HepG2 (cell line): ENCODE measurements around the gene POP7. TPM values are rescaled to one million over a fixed set of nuclear protein-coding genes. Genes with fewer than 3 reads are reported as not detected.
A peak's percentile ranks its signal among the peaks of the same experiment; 100 is the strongest.

Experiments
- CENPX ChIP-seq: sonication (generic); formaldehyde crosslinking; IDR thresholded peaks from 2 replicates; pipeline ENCODE4 v1.9.0; 2021; ENCODE audit warnings: mild to moderate bottlenecking, missing genetic modification reagents, moderate library complexity
- FOSL1 ChIP-seq: sonication (generic); formaldehyde crosslinking; IDR thresholded peaks from 2 replicates; pipeline ENCODE4 v1.9.0; 2021; ENCODE audit warnings: missing genetic modification reagents, borderline replicate concordance
- FOXP1 ChIP-seq, 2 experiments: fragments of 450-650 bp in 1 of 2; IDR thresholded peaks; 2 replicates each; pipeline ENCODE4 v1.6.1; 2017 to 2018; ENCODE audit warnings: antibody characterized with exemption in 1 of 2
- JUNB ChIP-seq: sonication (generic); formaldehyde crosslinking; IDR thresholded peaks from 2 replicates; pipeline ENCODE4 v1.8.0; 2022; ENCODE audit warnings: missing genetic modification reagents, mild to moderate bottlenecking, borderline replicate concordance
- JUND ChIP-seq: sonication (generic); formaldehyde crosslinking; IDR thresholded peaks from 2 replicates; pipeline ENCODE4 v1.8.0; 2022; ENCODE audit warnings: mild to moderate bottlenecking, missing genetic modification reagents
- MED1 ChIP-seq: sonication (generic); formaldehyde crosslinking; IDR thresholded peaks from 2 replicates; pipeline ENCODE4 v1.4.0; 2020; ENCODE audit warnings: missing genetic modification reagents
- PAF1 ChIP-seq: IDR thresholded peaks from 2 replicates; pipeline ENCODE4 v1.6.1; 2016; ENCODE audit warnings: missing genetic modification reagents, missing compliant biosample characterization
- TBL1XR1 ChIP-seq: fragments of 150-350 bp; IDR thresholded peaks from 2 replicates; pipeline ENCODE4 v1.6.1; 2014; ENCODE audit warnings: borderline replicate concordance, low read length; ENCODE audit not compliant: partially characterized antibody
- TBX2 ChIP-seq: sonication (generic); formaldehyde crosslinking; IDR thresholded peaks from 2 replicates; pipeline ENCODE4 v1.5.0; 2020; ENCODE audit warnings: missing genetic modification reagents, mild to moderate bottlenecking, borderline replicate concordance
- TFDP1 ChIP-seq: IDR thresholded peaks from 2 replicates; pipeline ENCODE4 v1.6.1; 2016; ENCODE audit warnings: missing compliant biosample characterization, missing genetic modification reagents, borderline replicate concordance
- ZFP82 ChIP-seq: sonication (generic); formaldehyde crosslinking; IDR thresholded peaks from 2 replicates; pipeline ENCODE4 v1.5.1; 2020; ENCODE audit warnings: mild to moderate bottlenecking, missing genetic modification reagents, borderline replicate concordance
- ZNF740 ChIP-seq: sonication (generic); formaldehyde crosslinking; IDR thresholded peaks from 2 replicates; pipeline ENCODE4 v1.4.0; 2020; ENCODE audit warnings: missing genetic modification reagents
- ZNF883 ChIP-seq: sonication (generic); formaldehyde crosslinking; IDR thresholded peaks from 2 replicates; pipeline ENCODE4 v1.5.1; 2020; ENCODE audit warnings: mild to moderate bottlenecking, missing genetic modification reagents; ENCODE audit errors: not compliant biosample characterization
- ZSCAN12 ChIP-seq: sonication (generic); formaldehyde crosslinking; IDR thresholded peaks from 2 replicates; pipeline ENCODE4 v1.9.0; 2021; ENCODE audit warnings: mild to moderate bottlenecking, missing genetic modification reagents
- polyA plus RNA-seq, 8 experiments: library from polyadenylated mRNA; depleted of rRNA in 3 of 8; stranded (reverse) in 7 of 8; unstranded in 1 of 8; fragments of >200 nt; fragmentation: Illumina TruSeq in 4 of 8; extraction: Trizol in 4 of 8; gene quantifications; 2 replicates each; pipeline versions ENCODE4 v1.2.1 to v1.2.3, GENCODE V29; 2011 to 2016; ENCODE audit warnings: low read depth in 4 of 8, missing spikeins in 1 of 8, mixed read lengths in 1 of 8; ENCODE audit not compliant: insufficient read depth in 1 of 8
- total RNA-seq, 5 experiments: library from RNA; depleted of rRNA; stranded (reverse); fragments of >200 nt; fragmentation: Illumina TruSeq; extraction: Trizol; gene quantifications; 2 replicates each; pipeline ENCODE4 v1.2.3, GENCODE V29; 2016; ENCODE audit warnings: low read depth in 1 of 5
- TF ChIP-seq, protein P1 (sequence below): sonication (generic); formaldehyde crosslinking; IDR thresholded peaks from 2 replicates; pipeline ENCODE4 v1.4.0; 2020; ENCODE audit warnings: mild to moderate bottlenecking, low read depth, missing genetic modification reagents
- TF ChIP-seq, protein P2 (sequence below): conservative IDR thresholded peaks from 2 replicates; pipeline ENCODE4 v1.6.1; 2018; ENCODE audit warnings: missing genetic modification reagents
- TF ChIP-seq, protein P3 (sequence below): sonication (generic); formaldehyde crosslinking; IDR thresholded peaks from 2 replicates; pipeline ENCODE4 v1.4.0; 2020; ENCODE audit warnings: missing genetic modification reagents, borderline replicate concordance
- TF ChIP-seq, protein P4 (sequence below): sonication (generic); formaldehyde crosslinking; IDR thresholded peaks from 2 replicates; pipeline ENCODE4 v1.4.0; 2020; ENCODE audit warnings: mild to moderate bottlenecking, missing genetic modification reagents

Gene POP7
- total and polyA plus RNA-seq, 2 of the 13 experiments (the other 11 are each of a cell fraction or from before 2014, with no cell fraction given) = 63.9 to 91.1 TPM

DNA sequence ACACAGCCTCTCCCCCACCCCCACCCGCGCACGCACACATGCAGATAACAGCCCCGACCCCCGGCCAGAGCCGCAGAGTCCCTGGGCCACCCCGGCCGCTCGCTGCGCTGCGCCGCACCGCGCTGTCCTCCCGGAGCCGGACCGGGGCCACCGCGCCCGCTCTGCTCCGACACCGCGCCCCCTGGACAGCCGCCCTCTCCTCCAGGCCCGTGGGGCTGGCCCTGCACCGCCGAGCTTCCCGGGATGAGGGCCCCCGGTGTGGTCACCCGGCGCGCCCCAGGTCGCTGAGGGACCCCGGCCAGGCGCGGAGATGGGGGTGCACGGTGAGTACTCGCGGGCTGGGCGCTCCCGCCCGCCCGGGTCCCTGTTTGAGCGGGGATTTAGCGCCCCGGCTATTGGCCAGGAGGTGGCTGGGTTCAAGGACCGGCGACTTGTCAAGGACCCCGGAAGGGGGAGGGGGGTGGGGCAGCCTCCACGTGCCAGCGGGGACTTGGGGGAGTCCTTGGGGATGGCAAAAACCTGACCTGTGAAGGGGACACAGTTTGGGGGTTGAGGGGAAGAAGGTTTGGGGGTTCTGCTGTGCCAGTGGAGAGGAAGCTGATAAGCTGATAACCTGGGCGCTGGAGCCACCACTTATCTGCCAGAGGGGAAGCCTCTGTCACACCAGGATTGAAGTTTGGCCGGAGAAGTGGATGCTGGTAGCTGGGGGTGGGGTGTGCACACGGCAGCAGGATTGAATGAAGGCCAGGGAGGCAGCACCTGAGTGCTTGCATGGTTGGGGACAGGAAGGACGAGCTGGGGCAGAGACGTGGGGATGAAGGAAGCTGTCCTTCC lies 15.0 kb downstream of the POP7 start (continued):
- TF ChIP-seq ZNF740 (CRISPR knock-in tag) (peak; percentile 61; the same call in 1 of the 2 replicates), PAF1 (CRISPR knock-in tag) (no peak), TFDP1 (CRISPR knock-in tag) (peak; percentile 54; the same call in 1 of the 2 replicates), JUND (CRISPR knock-in tag) (no peak), ZSCAN12 (CRISPR knock-in tag) (no peak), ZFP82 (peak; percentile 63; the same call in 1 of the 2 replicates), CENPX (CRISPR knock-in tag) (no peak), FOXP1 (IDR thresholded peaks at IDR 0.05) (no peak), FOXP1 (CRISPR knock-in tag; IDR thresholded peaks at IDR 0.05) (no peak), TBL1XR1 (no peak), JUNB (CRISPR knock-in tag) (no peak), FOSL1 (no peak), TBX2 (CRISPR knock-in tag) (no peak), ZNF883 (no peak), MED1 (CRISPR knock-in tag) (peak; percentile 68)
- TF ChIP-seq, protein P1, sequence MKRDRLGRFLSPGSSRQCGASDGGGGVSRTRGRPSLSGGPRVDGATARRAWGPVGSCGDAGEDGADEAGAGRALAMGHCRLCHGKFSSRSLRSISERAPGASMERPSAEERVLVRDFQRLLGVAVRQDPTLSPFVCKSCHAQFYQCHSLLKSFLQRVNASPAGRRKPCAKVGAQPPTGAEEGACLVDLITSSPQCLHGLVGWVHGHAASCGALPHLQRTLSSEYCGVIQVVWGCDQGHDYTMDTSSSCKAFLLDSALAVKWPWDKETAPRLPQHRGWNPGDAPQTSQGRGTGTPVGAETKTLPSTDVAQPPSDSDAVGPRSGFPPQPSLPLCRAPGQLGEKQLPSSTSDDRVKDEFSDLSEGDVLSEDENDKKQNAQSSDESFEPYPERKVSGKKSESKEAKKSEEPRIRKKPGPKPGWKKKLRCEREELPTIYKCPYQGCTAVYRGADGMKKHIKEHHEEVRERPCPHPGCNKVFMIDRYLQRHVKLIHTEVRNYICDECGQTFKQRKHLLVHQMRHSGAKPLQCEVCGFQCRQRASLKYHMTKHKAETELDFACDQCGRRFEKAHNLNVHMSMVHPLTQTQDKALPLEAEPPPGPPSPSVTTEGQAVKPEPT (CRISPR knock-in tag) = no peak
- TF ChIP-seq, protein P2, sequence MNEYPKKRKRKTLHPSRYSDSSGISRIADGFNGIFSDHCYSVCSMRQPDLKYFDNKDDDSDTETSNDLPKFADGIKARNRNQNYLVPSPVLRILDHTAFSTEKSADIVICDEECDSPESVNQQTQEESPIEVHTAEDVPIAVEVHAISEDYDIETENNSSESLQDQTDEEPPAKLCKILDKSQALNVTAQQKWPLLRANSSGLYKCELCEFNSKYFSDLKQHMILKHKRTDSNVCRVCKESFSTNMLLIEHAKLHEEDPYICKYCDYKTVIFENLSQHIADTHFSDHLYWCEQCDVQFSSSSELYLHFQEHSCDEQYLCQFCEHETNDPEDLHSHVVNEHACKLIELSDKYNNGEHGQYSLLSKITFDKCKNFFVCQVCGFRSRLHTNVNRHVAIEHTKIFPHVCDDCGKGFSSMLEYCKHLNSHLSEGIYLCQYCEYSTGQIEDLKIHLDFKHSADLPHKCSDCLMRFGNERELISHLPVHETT (CRISPR knock-in tag) = no peak
- TF ChIP-seq, protein P3, sequence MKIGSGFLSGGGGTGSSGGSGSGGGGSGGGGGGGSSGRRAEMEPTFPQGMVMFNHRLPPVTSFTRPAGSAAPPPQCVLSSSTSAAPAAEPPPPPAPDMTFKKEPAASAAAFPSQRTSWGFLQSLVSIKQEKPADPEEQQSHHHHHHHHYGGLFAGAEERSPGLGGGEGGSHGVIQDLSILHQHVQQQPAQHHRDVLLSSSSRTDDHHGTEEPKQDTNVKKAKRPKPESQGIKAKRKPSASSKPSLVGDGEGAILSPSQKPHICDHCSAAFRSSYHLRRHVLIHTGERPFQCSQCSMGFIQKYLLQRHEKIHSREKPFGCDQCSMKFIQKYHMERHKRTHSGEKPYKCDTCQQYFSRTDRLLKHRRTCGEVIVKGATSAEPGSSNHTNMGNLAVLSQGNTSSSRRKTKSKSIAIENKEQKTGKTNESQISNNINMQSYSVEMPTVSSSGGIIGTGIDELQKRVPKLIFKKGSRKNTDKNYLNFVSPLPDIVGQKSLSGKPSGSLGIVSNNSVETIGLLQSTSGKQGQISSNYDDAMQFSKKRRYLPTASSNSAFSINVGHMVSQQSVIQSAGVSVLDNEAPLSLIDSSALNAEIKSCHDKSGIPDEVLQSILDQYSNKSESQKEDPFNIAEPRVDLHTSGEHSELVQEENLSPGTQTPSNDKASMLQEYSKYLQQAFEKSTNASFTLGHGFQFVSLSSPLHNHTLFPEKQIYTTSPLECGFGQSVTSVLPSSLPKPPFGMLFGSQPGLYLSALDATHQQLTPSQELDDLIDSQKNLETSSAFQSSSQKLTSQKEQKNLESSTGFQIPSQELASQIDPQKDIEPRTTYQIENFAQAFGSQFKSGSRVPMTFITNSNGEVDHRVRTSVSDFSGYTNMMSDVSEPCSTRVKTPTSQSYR (CRISPR knock-in tag) = no peak; the same call in 1 of the 2 replicates
- TF ChIP-seq, protein P4, sequence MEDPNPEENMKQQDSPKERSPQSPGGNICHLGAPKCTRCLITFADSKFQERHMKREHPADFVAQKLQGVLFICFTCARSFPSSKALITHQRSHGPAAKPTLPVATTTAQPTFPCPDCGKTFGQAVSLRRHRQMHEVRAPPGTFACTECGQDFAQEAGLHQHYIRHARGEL = no peak
